GM10847 (cell line): ENCODE data around the gene OR52E4.

Source experiments
- POLR2A ChIP-seq: IDR thresholded peaks from 2 replicates; pipeline ENCODE4 v1.6.1; 2011; ENCODE audit not compliant: insufficient read length; ENCODE audit errors: extremely low read depth

Gene OR52E4

DNA sequence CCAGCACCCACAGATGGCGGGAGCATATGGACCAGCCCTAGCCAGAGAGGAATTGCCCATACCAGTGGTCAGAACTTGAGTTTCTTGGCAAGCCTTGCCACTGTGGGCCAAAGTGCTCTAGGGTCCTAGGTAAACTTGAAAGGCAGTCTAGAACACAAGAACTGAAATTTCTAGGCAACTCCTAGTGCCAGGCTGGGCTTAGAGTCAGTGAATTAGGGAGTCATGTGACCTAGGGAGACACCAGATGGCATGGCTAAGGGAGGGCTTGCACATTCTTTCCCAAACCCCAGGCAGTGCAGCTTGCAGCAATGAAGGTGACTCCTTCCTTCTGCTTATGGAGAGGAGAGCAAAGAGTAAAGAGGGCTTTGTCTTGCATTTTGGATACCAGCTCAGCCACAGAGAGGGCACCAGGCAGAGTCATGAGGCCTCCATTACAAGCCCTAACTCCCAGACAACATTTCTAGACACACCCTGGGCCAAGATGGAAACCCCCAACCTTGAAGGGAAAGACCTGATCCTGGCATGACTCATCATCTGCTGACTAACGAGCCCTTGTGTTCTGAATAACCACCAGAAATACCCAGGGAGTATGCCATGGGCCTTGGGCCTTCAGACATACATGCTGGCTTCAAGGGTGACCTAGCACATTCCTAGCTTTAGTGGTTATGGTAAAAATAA lies 42.5 kb downstream of the OR52E4 start:
- no peak for TF ChIP-seq POLR2A

GRCh38 chr11:5923427-5923776 lies 43.0 kb downstream of the OR52E4 start:
- TF ChIP-seq POLR2A: no peak

- TF ChIP-seq POLR2A: no peak
Measured at GRCh38 chr11:5923794-5924193, 43.4 kb downstream of the OR52E4 start.

DNA sequence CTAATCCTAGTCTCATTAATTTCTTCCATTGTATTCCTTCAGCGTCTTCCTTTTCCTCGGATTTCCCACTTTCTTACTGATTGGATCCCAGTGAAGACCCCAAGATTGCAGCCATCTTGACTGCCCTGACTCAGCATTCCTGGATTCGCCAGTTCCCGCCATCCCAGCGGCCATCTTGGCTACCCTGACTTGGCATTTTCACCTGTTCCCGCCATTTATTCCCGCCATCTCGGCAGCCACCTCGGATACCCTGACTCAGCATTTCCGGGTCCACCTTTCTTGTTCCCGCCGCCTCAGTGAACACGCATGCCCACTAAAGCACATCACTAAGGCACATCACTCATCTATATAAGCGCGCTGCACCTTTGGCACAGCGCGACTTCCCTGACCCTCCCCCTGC lies 47.8 kb downstream of the OR52E4 start:
- TF ChIP-seq POLR2A: no peak

GRCh38 chr11:5928811-5929210 lies 48.4 kb downstream of the OR52E4 start:
- TF ChIP-seq POLR2A: no peak

DNA sequence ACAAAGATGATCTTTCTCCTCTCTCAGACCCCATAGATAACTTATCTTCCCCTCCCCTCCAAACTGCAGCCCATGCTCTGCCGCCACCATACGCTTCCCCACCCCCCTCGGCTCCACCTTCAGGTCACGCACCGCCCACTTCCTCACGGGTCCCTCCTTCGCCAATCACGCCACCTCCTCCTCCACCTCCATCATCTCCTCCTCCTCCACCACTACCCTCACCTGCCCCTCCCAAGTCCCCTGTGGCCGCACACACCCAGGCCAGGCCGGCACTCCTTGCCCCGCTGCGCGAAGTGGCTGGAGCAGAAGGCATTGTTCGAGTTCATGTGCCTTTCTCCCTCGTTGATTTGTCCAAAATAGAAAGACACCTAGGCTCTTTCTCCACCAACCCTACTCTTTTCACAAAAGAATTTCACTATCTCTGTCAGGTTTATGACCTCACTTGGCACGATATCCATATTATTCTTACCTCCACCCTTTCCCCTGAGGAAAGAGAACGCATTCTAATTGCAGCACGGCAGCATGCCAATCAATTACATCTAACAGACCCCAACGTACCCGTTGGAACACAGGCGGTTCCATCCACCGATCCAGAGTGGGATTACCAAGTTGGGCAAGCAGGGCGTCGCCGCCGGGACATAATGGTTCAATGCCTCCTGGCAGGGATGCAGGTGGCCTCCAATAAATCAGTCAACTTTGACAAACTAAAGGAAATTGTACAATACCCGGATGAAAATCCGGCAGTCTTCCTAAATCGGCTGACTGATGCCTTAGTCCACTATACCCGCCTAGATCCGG lies 49.3 kb downstream of the OR52E4 start:
- no peak for TF ChIP-seq POLR2A

GRCh38 chr11:5930614-5931013 lies 50.2 kb downstream of the OR52E4 start:
- no peak for TF ChIP-seq POLR2A

DNA sequence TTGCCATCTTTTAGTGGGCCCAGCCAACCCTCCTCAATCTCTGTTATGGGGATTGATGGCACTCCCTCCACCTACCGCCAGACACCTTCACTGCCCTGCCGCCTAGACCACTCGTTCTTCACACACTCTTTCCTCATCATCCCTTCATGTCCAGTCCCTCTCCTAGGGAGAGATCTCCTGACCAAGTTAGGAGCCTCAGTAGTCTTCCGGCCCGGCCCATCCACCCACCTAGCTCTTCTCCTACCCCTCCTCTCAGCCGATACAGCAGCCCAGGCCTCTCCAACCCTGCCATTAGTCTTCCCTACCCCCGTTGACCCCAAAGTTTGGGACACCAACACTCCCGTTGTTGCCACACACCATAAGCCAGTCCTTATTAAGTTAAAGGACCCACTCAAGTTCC lies 50.6 kb downstream of the OR52E4 start:
- no peak for TF ChIP-seq POLR2A

GRCh38 chr11:5932671-5933070 lies 52.2 kb downstream of the OR52E4 start:
- no peak for TF ChIP-seq POLR2A

DNA sequence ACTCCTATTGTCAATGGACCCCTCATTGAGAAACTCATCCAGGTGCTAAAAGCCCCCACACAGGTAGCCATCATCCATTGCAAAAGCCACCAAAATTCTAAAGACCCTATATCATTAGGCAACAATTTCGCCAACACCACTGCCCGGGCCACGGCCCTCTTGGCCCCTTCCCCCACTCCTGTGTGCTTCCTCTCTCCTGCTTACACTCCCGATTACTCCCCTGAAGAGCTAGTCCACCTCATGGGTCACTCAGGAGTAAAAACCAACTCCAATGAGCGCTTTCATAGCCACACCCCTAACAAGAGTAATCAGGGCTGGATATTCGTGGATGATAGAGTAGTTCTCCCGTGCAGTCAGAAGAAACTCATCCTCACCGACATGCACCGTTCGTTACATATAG lies 52.7 kb downstream of the OR52E4 start:
- TF ChIP-seq POLR2A: no peak
